Neural cell (in vitro differentiated cells): ENCODE results near the gene UBE3B.

Experiments
- EZH2 ChIP-seq: fragments of 200-600, 300-800 bp; shearing (Covaris generic), sonication (generic); IDR thresholded peaks from 2 replicates; pipeline ENCODE4 v1.6.1; 2014; ENCODE audit warnings: antibody characterized with exemption, low read length, borderline replicate concordance, mild to moderate bottlenecking; ENCODE audit not compliant: insufficient read depth, poor library complexity, severe bottlenecking
- MXI1 ChIP-seq: fragments of 450-650 bp; conservative IDR thresholded peaks from 2 replicates; pipeline ENCODE4 v1.6.1; 2014; ENCODE audit warnings: antibody characterized with exemption, mild to moderate bottlenecking; ENCODE audit not compliant: poor library complexity, severe bottlenecking
- TF ChIP-seq, protein P1 (sequence below): fragments of 450-650 bp; IDR thresholded peaks from 2 replicates; pipeline ENCODE4 v1.5.1; 2014; ENCODE audit warnings: antibody characterized with exemption, mild to moderate bottlenecking, moderate library complexity; ENCODE audit not compliant: poor library complexity, severe bottlenecking

DNA sequence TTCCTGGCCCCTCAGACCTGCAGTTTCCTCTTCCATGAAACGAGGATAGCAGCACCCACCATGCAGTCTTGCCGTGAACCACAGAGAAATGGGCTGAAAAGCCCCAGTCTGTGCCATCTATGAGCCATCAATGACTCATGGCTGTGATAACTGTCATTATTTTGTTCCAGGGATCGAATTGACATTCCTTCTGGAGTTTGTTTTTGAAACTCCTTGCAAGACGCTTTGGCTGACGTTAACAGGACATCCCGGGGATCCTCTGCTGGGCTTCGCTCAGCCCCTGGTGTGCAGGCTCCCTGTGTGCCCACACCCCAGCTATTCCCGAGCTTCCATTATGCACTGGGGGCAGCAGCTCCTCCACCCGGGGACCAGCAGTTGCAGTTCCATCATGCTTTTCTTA, 62.1 kb downstream of the UBE3B start:
- TF ChIP-seq EZH2: no peak
- no peak for TF ChIP-seq MXI1
- TF ChIP-seq, protein P1, sequence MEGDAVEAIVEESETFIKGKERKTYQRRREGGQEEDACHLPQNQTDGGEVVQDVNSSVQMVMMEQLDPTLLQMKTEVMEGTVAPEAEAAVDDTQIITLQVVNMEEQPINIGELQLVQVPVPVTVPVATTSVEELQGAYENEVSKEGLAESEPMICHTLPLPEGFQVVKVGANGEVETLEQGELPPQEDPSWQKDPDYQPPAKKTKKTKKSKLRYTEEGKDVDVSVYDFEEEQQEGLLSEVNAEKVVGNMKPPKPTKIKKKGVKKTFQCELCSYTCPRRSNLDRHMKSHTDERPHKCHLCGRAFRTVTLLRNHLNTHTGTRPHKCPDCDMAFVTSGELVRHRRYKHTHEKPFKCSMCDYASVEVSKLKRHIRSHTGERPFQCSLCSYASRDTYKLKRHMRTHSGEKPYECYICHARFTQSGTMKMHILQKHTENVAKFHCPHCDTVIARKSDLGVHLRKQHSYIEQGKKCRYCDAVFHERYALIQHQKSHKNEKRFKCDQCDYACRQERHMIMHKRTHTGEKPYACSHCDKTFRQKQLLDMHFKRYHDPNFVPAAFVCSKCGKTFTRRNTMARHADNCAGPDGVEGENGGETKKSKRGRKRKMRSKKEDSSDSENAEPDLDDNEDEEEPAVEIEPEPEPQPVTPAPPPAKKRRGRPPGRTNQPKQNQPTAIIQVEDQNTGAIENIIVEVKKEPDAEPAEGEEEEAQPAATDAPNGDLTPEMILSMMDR: no peak
